Measurements from ENCODE around the gene SPPL2C. TPM values are rescaled to one million over a fixed set of nuclear protein-coding genes. Genes with fewer than 3 reads are reported as not detected.

SPPL2C gene
- polyA plus RNA-seq, 1 experiment: not detected

DNA sequence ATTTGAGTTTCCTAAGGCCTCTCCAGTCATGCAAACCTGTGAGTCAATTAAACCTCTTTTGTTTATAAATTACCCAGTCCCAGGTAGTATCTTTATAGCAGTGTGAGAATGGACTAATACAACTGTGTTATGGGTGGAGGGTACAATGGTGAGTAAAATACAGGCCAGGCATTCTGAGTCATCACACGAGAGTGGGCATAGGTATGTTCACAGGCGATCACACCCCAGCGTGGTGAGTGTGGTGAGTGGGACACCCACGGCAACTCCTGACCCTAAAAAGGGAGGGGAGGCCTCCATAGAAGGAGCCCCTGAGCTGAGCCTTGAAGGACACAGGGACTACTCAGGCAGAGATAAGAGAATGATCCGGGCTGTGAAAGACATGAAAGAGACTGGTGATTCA lies 27.0 kb downstream of the SPPL2C start:
- POLR2A ChIA-PET: no interaction called here
- Histone ChIP-seq H3K27me3 (ENCODE audit: control insufficient read depth, insufficient read depth, low read length) (peaks cover 5% of the 10 kb centered on the region), H3K4me3 (ENCODE audit: low read depth, low read length) (no peak overlapping the region), H3K9me3 (ENCODE audit: control insufficient read depth, insufficient read depth, low read length) (no peaks in the 10 kb centered on the region), H3K27ac (ENCODE audit: low read depth, low read length) (no peak overlapping the region)
- CTCF ChIA-PET: no interaction called here
- DNase-seq (ENCODE audit: low read depth, low spot score): no peak
- TF ChIP-seq CTCF (IDR thresholded peaks at IDR 0.05; ENCODE audit: low read depth, low read length): no peak

DNA sequence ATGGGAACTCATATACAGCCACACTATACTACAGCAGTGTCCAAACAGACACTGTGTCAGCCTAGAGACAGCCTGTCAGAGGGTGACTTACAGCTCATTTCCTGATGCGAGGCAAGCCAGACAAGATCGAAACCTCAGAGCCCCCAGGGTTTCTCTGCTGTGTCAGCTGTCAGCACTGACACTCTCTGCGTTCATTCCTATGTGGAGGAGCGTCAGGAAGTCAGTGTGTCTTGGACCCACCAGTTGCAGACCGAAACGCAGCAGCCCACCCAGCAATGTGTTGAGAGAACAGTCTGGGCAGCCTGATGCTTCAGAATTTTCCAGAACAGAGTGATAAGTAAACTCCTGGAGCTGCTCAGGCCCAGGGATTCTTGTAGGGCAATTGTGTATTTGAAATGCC lies 29.0 kb downstream of the SPPL2C start:
- H3K4me3 ChIP-seq (ENCODE audit: low read depth, low read length): no peak overlapping the region
- H3K27ac ChIP-seq (ENCODE audit: low read depth, low read length): no peak overlapping the region
- no peak for DNase-seq (ENCODE audit: low read depth, low spot score)
- H3K9me3 ChIP-seq (ENCODE audit: control insufficient read depth, insufficient read depth, low read length): no peaks in the 10 kb centered on the region
- POLR2A ChIA-PET: no interaction called here
- TF ChIP-seq CTCF (IDR thresholded peaks at IDR 0.05; ENCODE audit: low read depth, low read length): no peak
- peaks cover 5% of the 10 kb centered on the region for H3K27me3 ChIP-seq (ENCODE audit: control insufficient read depth, insufficient read depth, low read length)
- CTCF ChIA-PET: interaction anchor here (0.6 kb wide), 1 partner anchor 92 kb away, joined by 3 read pairs; no protein-coding TSS in a partner anchor

DNA sequence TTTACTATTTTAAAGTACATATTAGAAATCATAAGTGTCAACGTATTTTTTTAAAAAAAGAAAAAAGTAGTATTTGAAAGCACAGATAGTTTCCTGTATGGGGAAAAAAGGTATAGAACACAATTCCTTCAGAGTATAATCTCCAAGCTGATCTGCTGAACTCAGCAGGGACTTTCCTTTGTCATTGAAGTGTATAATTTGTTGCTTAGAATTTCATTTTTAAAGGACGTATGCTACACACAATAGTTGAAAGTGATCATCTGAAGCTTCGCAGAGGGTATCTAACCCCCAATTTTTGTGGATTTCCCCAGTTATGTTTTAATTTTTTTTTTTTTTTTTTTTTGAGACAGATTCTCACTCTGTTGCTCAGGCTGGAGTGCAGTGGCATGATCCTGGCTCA lies 29.5 kb downstream of the SPPL2C start:
- ChIA-PET POLR2A (no interaction called here), CTCF (interaction anchor here (0.6 kb wide), 1 partner anchor 92 kb away, joined by 3 read pairs; no protein-coding TSS in a partner anchor)
- Histone ChIP-seq H3K27ac (ENCODE audit: low read depth, low read length) (no peak overlapping the region), H3K27me3 (ENCODE audit: control insufficient read depth, insufficient read depth, low read length) (peaks cover 5% of the 10 kb centered on the region), H3K4me3 (ENCODE audit: low read depth, low read length) (no peak overlapping the region), H3K9me3 (ENCODE audit: control insufficient read depth, insufficient read depth, low read length) (no peaks in the 10 kb centered on the region)
- no peak for TF ChIP-seq CTCF (IDR thresholded peaks at IDR 0.05; ENCODE audit: low read depth, low read length)
- no peak for DNase-seq (ENCODE audit: low read depth, low spot score)

GRCh38 chr17:45876539-45876938 lies 31.9 kb downstream of the SPPL2C start:
- POLR2A ChIA-PET: no interaction called here
- peaks cover 5% of the 10 kb centered on the region for H3K27me3 ChIP-seq (ENCODE audit: control insufficient read depth, insufficient read depth, low read length)
- no peak for TF ChIP-seq CTCF (IDR thresholded peaks at IDR 0.05; ENCODE audit: low read depth, low read length)
- H3K4me3 ChIP-seq (ENCODE audit: low read depth, low read length): no peak overlapping the region
- no peak overlapping the region for H3K27ac ChIP-seq (ENCODE audit: low read depth, low read length)
- no peaks in the 10 kb centered on the region for H3K9me3 ChIP-seq (ENCODE audit: control insufficient read depth, insufficient read depth, low read length)
- CTCF ChIA-PET: no interaction called here
- no peak for DNase-seq (ENCODE audit: low read depth, low spot score)

DNA sequence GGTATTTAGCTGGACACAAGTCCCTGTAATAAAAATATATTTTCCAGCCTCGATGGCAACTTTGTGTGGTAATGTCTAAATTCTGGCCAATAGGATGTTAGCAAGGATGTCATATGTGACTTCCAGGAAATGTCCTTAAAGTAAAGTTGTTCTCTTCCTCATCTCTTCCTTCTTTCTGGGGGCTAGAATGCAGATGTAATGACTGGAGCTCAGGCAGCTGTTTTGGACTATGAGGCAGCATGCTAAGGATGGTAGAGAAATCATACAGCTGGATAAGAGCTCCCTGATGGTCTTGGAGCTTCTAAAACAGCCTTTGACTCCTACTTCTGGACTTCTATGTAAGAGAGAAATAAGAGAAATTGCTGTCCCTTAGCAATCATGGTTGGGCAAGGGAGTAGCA lies 32.8 kb downstream of the SPPL2C start:
- Histone ChIP-seq H3K9me3 (ENCODE audit: control insufficient read depth, insufficient read depth, low read length) (no peaks in the 10 kb centered on the region), H3K27me3 (ENCODE audit: control insufficient read depth, insufficient read depth, low read length) (peaks cover 5% of the 10 kb centered on the region), H3K27ac (ENCODE audit: low read depth, low read length) (no peak overlapping the region), H3K4me3 (ENCODE audit: low read depth, low read length) (no peak overlapping the region)
- no peak for DNase-seq (ENCODE audit: low read depth, low spot score)
- POLR2A ChIA-PET: no interaction called here
- CTCF ChIA-PET: no interaction called here
- no peak for TF ChIP-seq CTCF (IDR thresholded peaks at IDR 0.05; ENCODE audit: low read depth, low read length)

Data from AG04450 (cell line).